ENCODE results near the gene POU6F2. TPM values are rescaled to one million over a fixed set of nuclear protein-coding genes. Genes with fewer than 3 reads are reported as not detected.

POU6F2 gene
- total RNA-seq, 1 experiment from 2014 or later = 0.24 TPM

DNA sequence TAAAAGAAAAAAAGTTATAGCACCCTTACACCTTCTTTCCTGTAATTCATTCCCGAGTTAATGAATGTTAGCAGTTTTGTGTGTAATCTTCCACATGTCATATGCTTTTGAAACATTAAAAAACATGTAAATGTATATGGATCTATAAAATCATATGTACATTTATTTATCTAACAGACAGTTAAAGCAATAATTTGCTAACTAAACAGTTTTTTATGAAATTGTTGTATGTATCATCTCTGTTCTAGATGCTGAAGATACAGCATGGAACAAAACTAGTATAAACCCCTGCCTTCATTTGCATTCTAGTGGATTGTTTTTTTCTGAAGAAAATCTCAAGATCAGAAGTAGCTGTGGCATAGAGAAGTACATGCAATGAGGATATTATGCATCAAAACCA lies 165.0 kb downstream of the POU6F2 start:
- in situ Hi-C loops (cut with HindIII; ENCODE audit: low pct_unique_long_range_greater_than_20kb, low sequenced_read_pairs) = no loop called here

DNA sequence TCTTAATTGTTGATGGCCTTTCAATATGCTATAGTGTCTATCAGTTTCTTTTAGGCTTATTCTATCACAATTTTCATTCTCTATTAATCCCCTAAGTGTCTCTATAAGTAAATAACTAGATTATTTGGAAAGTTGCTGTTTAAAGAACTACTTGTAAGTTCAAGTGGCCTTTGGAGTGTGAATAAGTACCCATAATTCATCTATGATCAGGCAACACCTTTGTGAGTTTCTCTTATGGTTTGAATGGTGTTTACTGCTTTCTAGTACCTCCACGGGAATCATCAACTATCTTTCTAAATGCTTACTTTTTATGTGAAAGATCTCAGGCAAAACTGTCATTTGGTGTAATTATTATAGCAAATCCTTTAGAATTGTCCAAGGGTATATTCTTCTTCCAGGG lies 166.7 kb downstream of the POU6F2 start:
- in situ Hi-C loops (cut with HindIII; ENCODE audit: low pct_unique_long_range_greater_than_20kb, low sequenced_read_pairs) = no loop called here
- no peak for DNase-seq (ENCODE audit: low read depth, low spot score)

More for the DNA sequence above, 165.0 kb downstream of the POU6F2 start:
- DNase-seq (ENCODE audit: low read depth, low spot score) = no peak

DNA sequence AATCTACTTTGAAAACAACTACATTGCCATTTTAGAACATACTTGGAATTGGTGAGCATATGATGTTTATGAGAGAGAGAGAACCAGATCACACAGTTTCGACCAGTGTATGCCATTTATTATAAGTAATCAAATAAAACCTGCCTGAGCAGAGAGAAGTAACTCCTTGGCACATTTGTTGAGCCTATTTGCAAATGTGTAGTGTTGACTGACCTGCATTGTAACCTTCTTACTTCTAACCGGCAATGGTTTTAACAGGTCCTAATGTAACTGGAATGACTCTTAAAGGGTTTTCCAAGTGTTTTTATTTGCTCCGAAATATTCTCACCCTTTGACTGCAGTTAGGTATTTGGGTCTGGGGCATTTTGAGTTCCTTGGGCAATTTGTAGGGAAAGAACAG lies 167.6 kb downstream of the POU6F2 start:
- DNase-seq (ENCODE audit: low read depth, low spot score) = no peak

DNA sequence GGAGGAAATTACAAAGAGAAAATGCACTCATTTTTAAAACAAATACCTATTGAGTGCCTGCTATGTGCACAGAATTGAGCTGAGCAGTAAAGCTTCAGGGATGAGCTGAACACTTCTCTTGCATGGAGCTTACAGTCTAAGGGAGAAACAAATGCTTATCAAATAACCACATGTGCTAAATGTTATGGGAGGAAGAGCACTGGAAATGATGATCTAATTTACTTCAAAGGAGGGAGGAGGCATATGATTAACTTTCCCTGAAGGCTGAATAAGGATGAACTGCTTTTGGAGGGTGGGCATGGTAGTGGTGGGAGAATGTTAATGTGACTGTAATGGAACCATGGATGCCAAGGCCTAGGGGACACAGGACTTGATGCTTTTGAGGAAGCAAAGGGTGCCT lies 168.2 kb downstream of the POU6F2 start:
- in situ Hi-C loops (cut with HindIII; ENCODE audit: low pct_unique_long_range_greater_than_20kb, low sequenced_read_pairs) = no loop called here
- no peak for DNase-seq (ENCODE audit: low read depth, low spot score)

More for the DNA sequence above, 167.6 kb downstream of the POU6F2 start:
- in situ Hi-C loops (cut with HindIII; ENCODE audit: low pct_unique_long_range_greater_than_20kb, low sequenced_read_pairs) = no loop called here

DNA sequence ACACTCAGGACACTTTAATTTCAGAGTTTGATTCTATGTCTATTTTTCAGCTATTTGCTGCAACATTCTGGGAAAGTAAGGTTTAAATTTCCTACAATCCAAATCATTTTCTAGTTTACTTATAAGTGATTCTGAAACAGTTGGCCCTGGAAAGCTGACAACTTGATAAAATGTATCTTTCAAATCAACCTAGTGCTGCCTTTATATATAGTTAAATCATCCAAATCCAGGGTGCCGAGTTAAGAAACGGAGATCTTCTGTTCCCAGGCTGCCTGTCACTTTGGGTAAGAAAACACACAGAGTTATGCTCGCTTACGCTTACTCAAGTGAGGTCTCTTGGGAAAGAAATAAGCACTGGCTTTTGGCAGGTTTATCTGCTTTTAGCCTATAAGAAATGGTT lies 175.0 kb downstream of the POU6F2 start:
- no peak for DNase-seq (ENCODE audit: low read depth, low spot score)
- in situ Hi-C loops (cut with HindIII; ENCODE audit: low pct_unique_long_range_greater_than_20kb, low sequenced_read_pairs) = no loop called here

DNA sequence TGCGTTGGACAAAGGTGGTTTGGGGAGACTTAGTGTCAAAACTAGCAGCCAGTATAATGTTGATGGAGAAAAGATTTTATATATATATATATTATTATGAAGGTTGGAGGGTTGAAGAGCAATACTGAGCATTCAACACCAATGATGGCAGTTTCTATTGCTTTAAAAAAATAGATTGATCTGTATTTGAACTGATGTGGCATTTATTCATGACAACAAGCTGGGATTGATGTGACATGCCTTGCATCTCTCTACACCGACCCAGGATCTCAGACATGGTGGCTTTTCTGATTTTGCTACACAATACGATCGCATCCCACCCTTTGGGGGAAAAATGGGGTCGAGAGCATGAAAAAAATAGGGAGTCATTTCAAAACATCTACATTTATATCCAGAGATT lies 175.4 kb downstream of the POU6F2 start:
- in situ Hi-C loops (cut with HindIII; ENCODE audit: low pct_unique_long_range_greater_than_20kb, low sequenced_read_pairs) = no loop called here

DNA sequence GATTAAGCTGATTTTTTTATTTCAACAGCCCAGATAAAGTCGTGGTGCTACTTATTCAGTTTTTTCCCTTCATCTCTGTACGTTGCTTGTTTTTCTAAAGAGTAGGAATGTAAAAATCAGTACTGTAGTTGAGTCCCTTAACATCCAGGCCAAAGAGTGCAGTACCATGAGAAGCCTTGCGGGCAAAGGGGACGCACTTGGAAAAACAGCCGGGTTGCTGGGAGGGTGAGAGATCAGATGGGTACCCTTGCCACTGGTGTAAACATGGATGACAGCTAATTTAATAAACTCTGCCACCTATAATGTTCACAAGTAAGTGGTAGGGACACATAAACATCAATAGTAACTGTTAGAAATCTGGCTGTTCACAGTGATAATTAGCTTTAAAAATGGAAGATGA lies 175.9 kb downstream of the POU6F2 start:
- peak; percentile 60 for DNase-seq (ENCODE audit: low read depth, low spot score)
- in situ Hi-C loops (cut with HindIII; ENCODE audit: low pct_unique_long_range_greater_than_20kb, low sequenced_read_pairs) = no loop called here

More for the DNA sequence above, 175.4 kb downstream of the POU6F2 start:
- DNase-seq (ENCODE audit: low read depth, low spot score) = no peak

DNA sequence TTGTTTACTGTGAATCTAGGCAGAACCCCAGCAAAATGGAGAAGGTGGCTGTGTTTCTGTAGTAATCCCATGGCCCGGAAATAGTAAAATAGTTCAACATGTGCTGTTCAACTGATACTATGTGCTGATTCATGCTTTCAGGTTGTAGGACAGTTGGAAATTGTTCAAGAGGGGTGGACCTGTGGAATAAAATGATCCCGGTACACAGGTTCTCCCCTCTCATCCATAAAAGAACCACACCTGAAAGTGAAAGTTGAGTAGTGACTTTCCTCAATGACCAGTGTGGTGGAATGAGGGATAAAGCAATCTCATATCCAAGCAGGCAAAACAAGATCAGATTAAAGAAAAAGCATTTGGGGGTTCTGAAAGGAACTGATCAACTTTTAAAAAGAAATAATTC lies 177.1 kb downstream of the POU6F2 start:
- DNase-seq (ENCODE audit: low read depth, low spot score) = no peak

DNA sequence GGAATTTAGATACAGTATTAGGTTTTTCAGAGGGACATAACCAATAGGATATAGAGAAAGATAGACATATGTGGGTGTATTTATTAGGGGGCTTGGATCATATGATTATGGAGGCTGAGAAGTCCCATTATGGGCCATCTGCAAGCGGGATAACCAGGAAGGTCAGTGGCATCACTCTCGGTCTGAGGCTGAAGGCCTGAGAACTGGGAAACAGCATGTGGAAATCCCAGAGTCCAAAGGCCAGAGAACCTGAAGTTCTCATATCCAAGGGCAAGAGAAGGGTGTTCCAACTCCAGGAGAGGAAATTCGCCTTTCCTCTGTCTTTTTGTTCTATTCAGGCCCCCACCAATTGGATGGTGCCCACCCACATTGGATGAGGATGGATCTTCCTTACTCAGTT lies 180.7 kb downstream of the POU6F2 start:
- in situ Hi-C loops (cut with HindIII; ENCODE audit: low pct_unique_long_range_greater_than_20kb, low sequenced_read_pairs) = no loop called here
- no peak for DNase-seq (ENCODE audit: low read depth, low spot score)

More for the DNA sequence above, 177.1 kb downstream of the POU6F2 start:
- in situ Hi-C loops (cut with HindIII; ENCODE audit: low pct_unique_long_range_greater_than_20kb, low sequenced_read_pairs) = no loop called here

DNA sequence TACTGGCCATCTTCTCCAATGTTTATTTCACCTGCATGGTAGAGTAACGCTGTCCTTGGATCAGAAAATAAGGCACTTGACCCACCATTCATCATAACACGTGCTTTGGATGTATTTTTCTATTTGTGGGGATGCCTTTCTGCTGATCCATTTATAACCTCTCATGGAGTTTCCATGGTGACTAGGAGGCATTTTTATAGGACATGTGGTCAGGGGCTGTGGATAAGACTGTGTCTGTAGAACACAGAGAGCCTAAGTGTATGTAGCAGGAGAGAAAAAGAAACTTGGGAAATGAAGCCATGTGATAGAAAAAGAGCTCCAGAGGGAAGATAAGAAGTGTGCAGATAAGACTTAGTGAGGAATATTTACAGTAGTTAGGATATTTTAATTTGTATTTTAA lies 184.2 kb downstream of the POU6F2 start:
- peak; percentile 13 for DNase-seq (ENCODE audit: low read depth, low spot score)
- in situ Hi-C loops (cut with HindIII; ENCODE audit: low pct_unique_long_range_greater_than_20kb, low sequenced_read_pairs) = no loop called here

DNA sequence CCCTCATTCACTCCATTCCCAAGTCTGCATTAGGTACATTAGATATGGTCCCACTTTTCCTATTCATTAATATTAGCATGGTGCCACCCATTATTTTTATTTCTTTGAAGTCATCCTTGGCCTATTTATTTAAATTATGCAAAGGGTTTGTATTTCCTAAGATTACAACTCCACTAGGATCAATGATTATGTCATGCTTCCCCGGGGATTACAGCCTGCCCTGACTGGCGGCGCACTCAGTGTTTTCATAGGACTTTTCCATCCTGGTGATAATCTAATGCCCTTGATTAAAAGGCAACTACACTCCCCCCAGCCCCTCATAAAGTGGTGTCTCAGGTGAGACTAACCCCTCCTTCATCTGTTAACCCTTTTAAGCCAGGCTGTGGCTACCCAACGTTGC lies 187.2 kb downstream of the POU6F2 start:
- no peak for DNase-seq (ENCODE audit: low read depth, low spot score)
- in situ Hi-C loops (cut with HindIII; ENCODE audit: low pct_unique_long_range_greater_than_20kb, low sequenced_read_pairs) = no loop called here

DNA sequence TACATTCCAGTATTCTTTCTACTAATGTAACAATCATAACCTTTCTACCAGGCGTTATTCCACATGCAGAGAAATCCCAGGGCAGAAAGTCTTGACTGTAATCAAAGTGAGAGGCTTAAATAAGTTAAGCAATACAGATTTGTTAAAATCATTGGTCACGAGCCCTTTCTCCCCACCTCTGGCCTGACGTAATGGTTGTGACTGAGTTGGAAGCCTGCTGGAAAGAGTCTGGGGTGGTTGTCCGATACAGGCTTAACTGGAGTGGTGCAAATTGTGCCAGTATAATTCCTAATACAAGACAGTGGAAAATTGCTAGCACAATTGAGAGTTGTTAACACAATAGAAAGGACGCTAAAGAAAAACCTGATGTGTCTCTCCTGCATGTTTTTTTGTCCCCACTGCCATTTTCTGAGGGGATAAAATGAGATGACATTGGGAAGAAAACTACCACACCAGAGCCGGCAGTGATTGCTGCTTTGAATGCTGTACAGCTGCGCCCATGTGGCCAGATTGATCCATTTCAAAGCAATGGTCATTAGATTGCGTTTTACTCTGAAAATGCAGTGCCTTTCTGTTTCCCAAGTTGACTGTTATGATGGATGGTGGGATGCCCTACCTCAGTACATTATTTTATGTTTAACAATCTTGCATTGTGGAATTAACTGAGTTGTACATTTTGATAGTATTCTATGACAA lies 190.8 kb downstream of the POU6F2 start:
- peak; percentile 19 for DNase-seq (ENCODE audit: low read depth, low spot score)
- in situ Hi-C loops (cut with HindIII; ENCODE audit: low pct_unique_long_range_greater_than_20kb, low sequenced_read_pairs) = no loop called here

DNA sequence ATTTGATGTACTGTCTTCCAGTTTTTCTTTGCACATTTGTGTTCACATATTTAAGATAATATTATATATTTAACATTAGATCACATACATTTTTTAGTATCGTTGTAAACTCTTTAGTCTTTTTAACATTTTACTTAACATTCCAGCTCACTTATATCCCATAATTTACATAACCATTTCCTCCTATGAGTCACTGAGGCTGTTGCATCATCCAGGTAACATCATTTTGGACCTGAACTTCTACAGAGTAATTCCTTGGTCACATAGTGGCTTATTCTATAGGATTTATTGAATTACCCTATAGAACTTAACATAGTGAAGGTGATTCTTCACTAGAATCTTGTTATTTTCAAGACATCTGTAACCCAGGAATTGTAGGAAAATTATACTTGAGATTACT lies 194.4 kb downstream of the POU6F2 start:
- in situ Hi-C loops (cut with HindIII; ENCODE audit: low pct_unique_long_range_greater_than_20kb, low sequenced_read_pairs) = no loop called here

DNA sequence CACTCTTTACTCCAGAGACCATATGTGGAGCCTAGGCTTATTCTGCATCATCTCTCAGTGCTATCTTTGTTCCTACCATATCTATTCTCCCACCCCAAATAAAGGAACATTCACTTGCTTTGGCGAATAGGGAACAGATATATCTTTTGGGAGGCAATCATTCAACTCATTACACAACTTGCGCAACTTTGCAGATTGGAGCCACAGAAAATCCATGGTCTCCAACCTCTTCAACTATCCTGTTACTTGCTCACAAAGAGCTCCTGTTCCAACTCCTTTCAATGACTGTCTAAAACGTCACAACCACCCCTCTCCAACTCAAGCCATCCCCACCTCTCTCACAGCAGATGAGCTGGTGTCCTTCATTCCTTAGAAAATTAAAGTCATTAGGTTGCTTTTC lies 203.7 kb downstream of the POU6F2 start:
- in situ Hi-C loops (cut with HindIII; ENCODE audit: low pct_unique_long_range_greater_than_20kb, low sequenced_read_pairs) = no loop called here
- no peak for DNase-seq (ENCODE audit: low read depth, low spot score)

More for the DNA sequence above, 194.4 kb downstream of the POU6F2 start:
- DNase-seq (ENCODE audit: low read depth, low spot score) = no peak

DNA sequence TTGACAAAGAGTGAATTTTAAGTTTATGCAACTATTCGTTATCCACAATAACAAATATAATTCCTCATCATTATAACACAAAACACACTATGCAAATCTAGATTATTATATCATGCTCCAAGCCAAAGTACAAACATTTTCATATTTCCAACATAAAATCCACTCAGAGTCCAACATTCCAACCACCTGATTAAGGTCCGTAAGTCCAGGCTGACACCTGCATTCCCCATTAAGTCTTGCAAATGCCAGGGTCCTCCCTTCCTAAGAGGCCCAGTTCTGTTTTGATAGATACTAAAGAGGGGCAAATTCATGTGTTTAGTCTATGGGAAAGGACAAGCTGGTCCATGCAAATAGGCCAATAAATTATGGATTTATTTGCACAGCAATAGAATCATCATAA lies 206.1 kb downstream of the POU6F2 start:
- DNase-seq (ENCODE audit: low read depth, low spot score) = no peak
- in situ Hi-C loops (cut with HindIII; ENCODE audit: low pct_unique_long_range_greater_than_20kb, low sequenced_read_pairs) = no loop called here

DNA sequence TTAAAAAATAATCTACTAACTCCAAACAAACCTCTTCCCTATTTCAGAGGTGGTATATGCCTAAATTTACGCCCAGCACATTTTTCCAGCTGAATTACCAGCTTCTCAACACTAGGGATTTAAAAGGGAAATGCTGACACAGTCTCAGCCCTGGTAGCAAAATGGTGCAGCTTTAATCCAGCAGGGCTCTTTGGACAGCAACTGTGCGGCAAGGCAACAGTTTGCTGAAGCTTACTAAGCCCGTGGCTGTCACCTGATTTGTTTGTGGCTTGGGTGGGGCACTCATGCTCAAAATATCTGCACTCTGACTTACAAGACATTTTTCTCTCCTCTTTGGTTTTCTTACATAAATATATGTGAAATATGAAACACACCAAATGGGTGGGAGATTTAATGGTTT lies 206.7 kb downstream of the POU6F2 start:
- peak; percentile 76 for DNase-seq (ENCODE audit: low read depth, low spot score)
- in situ Hi-C loops (cut with HindIII; ENCODE audit: low pct_unique_long_range_greater_than_20kb, low sequenced_read_pairs) = no loop called here

DNA sequence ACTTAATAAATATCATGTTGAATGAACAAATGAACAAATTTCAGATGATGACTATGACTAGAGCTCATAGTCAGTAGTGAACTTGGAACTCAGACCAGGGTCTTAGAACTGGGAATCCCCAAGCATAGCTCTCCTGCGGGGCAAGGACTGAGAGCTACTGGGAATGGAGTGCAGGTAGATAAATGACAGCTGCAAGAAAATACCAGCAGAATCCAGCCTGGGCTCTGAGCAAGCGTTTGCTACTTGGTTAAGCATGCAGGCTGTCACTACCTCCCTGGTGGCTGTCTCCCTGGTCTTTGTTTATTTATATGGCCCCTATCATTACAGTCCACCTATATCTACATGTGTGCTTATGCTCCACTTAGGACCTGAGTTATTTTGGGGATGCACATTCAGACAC lies 208.4 kb downstream of the POU6F2 start:
- in situ Hi-C loops (cut with HindIII; ENCODE audit: low pct_unique_long_range_greater_than_20kb, low sequenced_read_pairs) = no loop called here
- DNase-seq (ENCODE audit: low read depth, low spot score) = no peak

DNA sequence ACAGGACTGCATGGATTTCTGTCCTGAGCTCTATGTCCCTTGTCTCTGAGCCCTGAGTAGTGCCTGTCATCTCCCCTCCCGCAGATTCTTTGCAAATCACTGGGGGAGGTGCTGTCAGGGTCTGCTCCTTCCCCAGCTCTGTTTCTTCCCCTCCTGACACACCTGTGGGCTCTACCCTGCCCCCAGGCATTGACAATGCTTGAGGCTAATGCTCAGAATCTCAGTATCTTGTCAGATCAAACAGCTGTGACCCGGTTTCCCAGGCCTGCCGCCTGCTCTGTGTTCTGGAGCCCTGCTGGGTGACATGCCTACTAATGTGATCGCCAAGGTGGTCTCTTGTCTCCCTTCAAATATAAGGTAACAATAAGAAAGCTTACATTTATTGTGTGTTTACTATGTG lies 209.0 kb downstream of the POU6F2 start:
- DNase-seq (ENCODE audit: low read depth, low spot score) = no peak
- in situ Hi-C loops (cut with HindIII; ENCODE audit: low pct_unique_long_range_greater_than_20kb, low sequenced_read_pairs) = no loop called here

DNA sequence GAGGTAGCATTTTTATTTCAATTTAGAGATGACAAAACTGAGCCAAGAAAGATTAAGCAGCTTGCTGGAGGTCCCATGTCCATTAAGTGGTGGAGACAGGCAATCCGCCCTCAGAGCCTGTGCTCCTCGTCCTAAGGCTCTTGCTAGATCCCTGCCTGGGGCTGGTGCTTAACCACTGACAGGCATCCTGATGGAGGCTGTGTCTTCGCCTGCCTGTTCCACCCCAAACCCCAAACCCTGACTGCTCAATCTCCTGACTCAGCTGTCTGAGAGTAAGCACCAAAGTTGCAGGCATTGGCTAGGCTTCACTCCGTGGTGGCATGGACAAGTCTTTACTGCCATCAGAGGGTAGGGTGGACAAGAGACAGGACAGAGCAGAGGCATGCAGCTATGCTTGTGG lies 209.4 kb downstream of the POU6F2 start:
- in situ Hi-C loops (cut with HindIII; ENCODE audit: low pct_unique_long_range_greater_than_20kb, low sequenced_read_pairs) = no loop called here
- DNase-seq (ENCODE audit: low read depth, low spot score) = no peak

DNA sequence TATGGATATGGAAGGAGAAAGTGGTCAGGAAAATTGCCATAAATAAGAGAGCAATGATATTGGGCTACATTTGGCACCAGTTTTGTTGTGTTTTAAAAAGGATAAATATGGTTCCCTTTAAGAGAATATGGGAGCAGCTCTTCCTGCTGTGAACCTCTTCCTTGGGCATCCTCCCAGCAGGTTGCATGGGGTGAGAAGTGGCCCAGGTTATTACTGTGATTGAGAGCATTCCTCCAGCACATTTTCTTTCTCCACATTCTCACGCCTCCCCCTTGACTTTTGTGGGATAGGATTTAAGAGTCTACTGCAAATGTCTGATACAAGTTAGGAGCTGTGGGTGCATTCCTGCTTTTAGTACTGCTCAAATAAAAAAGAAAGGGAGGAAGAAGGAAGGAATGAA lies 214.8 kb downstream of the POU6F2 start:
- in situ Hi-C loops (cut with HindIII; ENCODE audit: low pct_unique_long_range_greater_than_20kb, low sequenced_read_pairs) = no loop called here

More for the DNA sequence above, 214.8 kb downstream of the POU6F2 start:
- DNase-seq (ENCODE audit: low read depth, low spot score) = no peak

All from SK-MEL-5 (cell line).